ENCODE measurements around the gene ZNF566.

GRCh38 chr19:36420961-36421748 lies 68.2 kb downstream of the ZNF566 start:
- TF ChIP-seq POLR2AphosphoS5 (IDR thresholded peaks at IDR 0.05; ENCODE audit: low read depth, low read length) (no peak), TAF1 (IDR thresholded peaks at IDR 0.05; ENCODE audit: borderline replicate concordance, low read depth, low read length) (no peak), POLR2A (IDR thresholded peaks at IDR 0.05; ENCODE audit: low read depth, low read length) (no peak)
